ENCODE data around the gene PTOV1. TPM values are rescaled to one million over a fixed set of nuclear protein-coding genes. Genes with fewer than 3 reads are reported as not detected.

The PTOV1 gene
- total and polyA plus RNA-seq, 12 donors = 78.7 to 620 (median 275) TPM

GRCh38 chr19:49847731-49848696 lies 2.9 kb upstream of the PTOV1 start:
- H3K36me3 ChIP-seq (replicated peaks in 1 of 2) = no peaks in the 10 kb centered on the region
- no peaks in the 10 kb centered on the region for H3K9me3 ChIP-seq (replicated peaks in 1 of 3)
- no peak for TF ChIP-seq CTCF (IDR thresholded peaks at IDR 0.05)
- TF ChIP-seq POLR2A (IDR thresholded peaks at IDR 0.05) = no peak
- intact Hi-C loops (cut with DNase I) = no loop called here
- WGBS, 4 donors = 81 to 87% (median 87%) methylated on average over 10 of the region's 10 CpGs
- no peak for DNase-seq
- H3K4me3 ChIP-seq = no peak overlapping the region
- H3K27ac ChIP-seq = no peak overlapping the region
- H3K4me1 ChIP-seq (replicated peaks in 1 of 2) = peaks cover 10 to 12% of the 10 kb centered on the region in 2 donors
- H3K27me3 ChIP-seq = no peaks in the 10 kb centered on the region

GRCh38 chr19:49848938-49849337 lies 2.0 kb upstream of the PTOV1 start:
- 88 to 94% (median 91%) methylated on average over 3 of the region's 3 CpGs for WGBS, 4 donors
- TF ChIP-seq POLR2A (IDR thresholded peaks at IDR 0.05) (no peak), CTCF (IDR thresholded peaks at IDR 0.05) (no peak)
- Histone ChIP-seq H3K4me3 (no peak overlapping the region), H3K9me3 (replicated peaks in 1 of 3) (no peaks in the 10 kb centered on the region), H3K36me3 (replicated peaks in 1 of 2) (no peaks in the 10 kb centered on the region), H3K27ac (no peak overlapping the region), H3K4me1 (replicated peaks in 1 of 2) (peaks cover 11 to 21% of the 10 kb centered on the region in 2 donors), H3K27me3 (no peaks in the 10 kb centered on the region)
- DNase-seq = no peak
- intact Hi-C loops (cut with DNase I) = no loop called here

GRCh38 chr19:49849433-49850220 lies 1.3 kb upstream of the PTOV1 start:
- no peaks in the 10 kb centered on the region for H3K27me3 ChIP-seq
- H3K4me3 ChIP-seq = peak overlapping the region in 1 of 4 donors; percentile 84
- intact Hi-C loops (cut with DNase I) = no loop called here
- H3K4me1 ChIP-seq (replicated peaks in 1 of 2) = peaks cover 11 to 26% of the 10 kb centered on the region in 2 donors
- peaks cover 0 to 4% of the 10 kb centered on the region in 2 donors for H3K36me3 ChIP-seq (replicated peaks in 1 of 2)
- WGBS, 4 donors = 89 to 92% (median 90%) methylated on average over 15 of the region's 15 CpGs
- peak in 1 of 7 donors; percentile 23 for DNase-seq
- H3K9me3 ChIP-seq (replicated peaks in 1 of 3) = no peaks in the 10 kb centered on the region
- TF ChIP-seq CTCF (IDR thresholded peaks at IDR 0.05) (no peak), POLR2A (IDR thresholded peaks at IDR 0.05) (no peak)
- peak overlapping the region; percentile 37 to 99 (median 98) for H3K27ac ChIP-seq

GRCh38 chr19:49850221-49850486 lies 805 bp upstream of the PTOV1 start:
- peak overlapping the region in 2 of 4 donors; percentile 84 to 90 for H3K4me3 ChIP-seq
- intact Hi-C loops (cut with DNase I) = no loop called here
- H3K27me3 ChIP-seq = no peaks in the 10 kb centered on the region

More at GRCh38 chr19:49850221-49850486, 805 bp upstream of the PTOV1 start:
- Histone ChIP-seq H3K4me1 (replicated peaks in 1 of 2) (peaks cover 11 to 26% of the 10 kb centered on the region in 2 donors), H3K27ac (peak overlapping the region; percentile 37 to 99 (median 98)), H3K9me3 (replicated peaks in 1 of 3) (no peaks in the 10 kb centered on the region), H3K36me3 (replicated peaks in 1 of 2) (peaks cover 0 to 9% of the 10 kb centered on the region in 2 donors)
- no peak for TF ChIP-seq CTCF (IDR thresholded peaks at IDR 0.05)
- no peak for TF ChIP-seq POLR2A (IDR thresholded peaks at IDR 0.05)
- DNase-seq = no peak
- 57 to 64% (median 59%) methylated on average over 12 of the region's 12 CpGs for WGBS, 4 donors
